GM12892 (cell line): ENCODE results near the gene AVEN.

ENCODE experiments used
- DNase-seq: peaks from one replicate; pipeline ENCODE4 v3.0.0; 2011; ENCODE audit not compliant: insufficient read length
- FAIRE-seq: peaks from 2 replicates; lab custom pipeline; 2011; peaks lifted over from hg19 to GRCh38; lab: Jason Lieb, UNC
- POLR2A ChIP-seq: IDR thresholded peaks from 2 replicates; pipeline ENCODE4 v1.6.1; 2011; ENCODE audit warnings: low read depth, low read length, control low read depth
- POLR2AphosphoS5 ChIP-seq: IDR thresholded peaks from 2 replicates; pipeline ENCODE4 v1.6.1; 2011; ENCODE audit warnings: low read depth, low read length, control low read depth
- TAF1 ChIP-seq: IDR thresholded peaks from 2 replicates; pipeline ENCODE4 v1.6.1; 2011; ENCODE audit warnings: low read depth, mild to moderate bottlenecking, control low read depth, low read length, borderline replicate concordance

The AVEN gene

GRCh38 chr15:33964665-33965040 lies 74.4 kb downstream of the AVEN start:
- no peak for DNase-seq
- no peak for TF ChIP-seq POLR2AphosphoS5
- no peak for TF ChIP-seq TAF1
- no peak for TF ChIP-seq POLR2A
- no peak for FAIRE-seq

- DNase-seq: no peak
- no peak for TF ChIP-seq POLR2A
- TF ChIP-seq TAF1: no peak
- no peak for TF ChIP-seq POLR2AphosphoS5
- peak; percentile 82 for FAIRE-seq
Observed at GRCh38 chr15:33963831-33964664, 75.0 kb downstream of the AVEN start.

- FAIRE-seq: no peak
- TF ChIP-seq POLR2A (no peak), POLR2AphosphoS5 (no peak), TAF1 (no peak)
- DNase-seq: no peak
Observed at GRCh38 chr15:33960549-33960935, 78.5 kb downstream of the AVEN start.

GRCh38 chr15:33959844-33960548 lies 79.0 kb downstream of the AVEN start:
- FAIRE-seq: no peak
- TF ChIP-seq TAF1: no peak
- TF ChIP-seq POLR2A: no peak
- no peak for TF ChIP-seq POLR2AphosphoS5

GRCh38 chr15:33956397-33956796 lies 82.6 kb downstream of the AVEN start:
- FAIRE-seq (no peak), DNase-seq (no peak)
- TF ChIP-seq TAF1: no peak
- TF ChIP-seq POLR2AphosphoS5: no peak

More at GRCh38 chr15:33959844-33960548, 79.0 kb downstream of the AVEN start:
- DNase-seq: no peak

GRCh38 chr15:33955945-33956344 lies 83.1 kb downstream of the AVEN start:
- TF ChIP-seq TAF1: no peak
- TF ChIP-seq POLR2AphosphoS5: no peak
- TF ChIP-seq POLR2A: no peak
- FAIRE-seq: no peak
- no peak for DNase-seq

GRCh38 chr15:33946152-33946551 lies 92.9 kb downstream of the AVEN start:
- FAIRE-seq (no peak), DNase-seq (no peak)
- TF ChIP-seq POLR2AphosphoS5: no peak
- no peak for TF ChIP-seq TAF1
- TF ChIP-seq POLR2A: no peak

GRCh38 chr15:33941279-33942063 lies 97.5 kb downstream of the AVEN start:
- DNase-seq (no peak), FAIRE-seq (no peak)
- TF ChIP-seq POLR2A: no peak
- no peak for TF ChIP-seq TAF1
- no peak for TF ChIP-seq POLR2AphosphoS5

- FAIRE-seq: no peak
- DNase-seq: no peak
- TF ChIP-seq TAF1 (no peak), POLR2AphosphoS5 (no peak), POLR2A (no peak)
Observed at GRCh38 chr15:33934921-33935320, 104.1 kb downstream of the AVEN start.

- TF ChIP-seq POLR2AphosphoS5 (no peak), TAF1 (no peak), POLR2A (no peak)
- DNase-seq: no peak
- no peak for FAIRE-seq
Observed at GRCh38 chr15:33934396-33934795, 104.6 kb downstream of the AVEN start.

GRCh38 chr15:33932734-33933133 lies 106.3 kb downstream of the AVEN start:
- FAIRE-seq: no peak
- no peak for DNase-seq
- no peak for TF ChIP-seq POLR2AphosphoS5
- no peak for TF ChIP-seq POLR2A
- no peak for TF ChIP-seq TAF1
